IMR-90 (cell line): Measurements from ENCODE around the gene CRTAP.

Experiments used
- BHLHE40 ChIP-seq: fragments of 150-350 bp; IDR thresholded peaks from 2 replicates; pipeline ENCODE4 v1.6.1; 2016; ENCODE audit warnings: mild to moderate bottlenecking, low read depth, low read length
- CEBPB ChIP-seq: IDR thresholded peaks from 2 replicates; pipeline ENCODE4 v1.6.1; 2012; ENCODE audit warnings: low read depth, low read length, improper control_type of control experiment
- CHD1 ChIP-seq: IDR thresholded peaks from 2 replicates; pipeline ENCODE4 v1.6.1; 2012; ENCODE audit warnings: low read depth, low read length, improper control_type of control experiment
- FOS ChIP-seq: fragments of 150-350 bp; IDR thresholded peaks from 2 replicates; pipeline ENCODE4 v1.6.1; 2016; ENCODE audit warnings: low read depth, low read length
- MAFK ChIP-seq: IDR thresholded peaks from 2 replicates; pipeline ENCODE4 v1.6.1; 2012; ENCODE audit warnings: low read depth, low read length, improper control_type of control experiment
- MXI1 ChIP-seq: IDR thresholded peaks from 2 replicates; pipeline ENCODE4 v1.6.1; 2012; ENCODE audit warnings: low read depth, mild to moderate bottlenecking, low read length, moderate library complexity, borderline replicate concordance
- POLR2A ChIP-seq: IDR thresholded peaks from 2 replicates; pipeline ENCODE4 v1.6.1; 2012; ENCODE audit warnings: mild to moderate bottlenecking, low read depth, low read length
- RAD21 ChIP-seq: IDR thresholded peaks from 2 replicates; pipeline ENCODE4 v1.6.1; 2012; ENCODE audit warnings: low read length, improper control_type of control experiment
- RFX5 ChIP-seq: IDR thresholded peaks from 2 replicates; pipeline ENCODE4 v1.8.0; 2012; ENCODE audit warnings: low read depth, mild to moderate bottlenecking, low read length, moderate library complexity
- TF ChIP-seq, protein P1 (sequence below): conservative IDR thresholded peaks from 2 replicates; pipeline ENCODE4 v1.5.1; 2012; ENCODE audit warnings: mild to moderate bottlenecking, low read depth, low read length, improper control_type of control experiment
- TF ChIP-seq, protein P2 (sequence below): fragments of 150-350 bp; IDR thresholded peaks from 2 replicates; pipeline ENCODE4 v1.6.1; 2016; ENCODE audit warnings: low read depth, mild to moderate bottlenecking, low read length, moderate library complexity, borderline replicate concordance
- TF ChIP-seq, protein P3 (sequence below): fragments of 150-350 bp; IDR thresholded peaks from 2 replicates; pipeline ENCODE4 v1.6.1; 2017; ENCODE audit warnings: mild to moderate bottlenecking, antibody characterized with exemption, low read length, low read depth

DNA sequence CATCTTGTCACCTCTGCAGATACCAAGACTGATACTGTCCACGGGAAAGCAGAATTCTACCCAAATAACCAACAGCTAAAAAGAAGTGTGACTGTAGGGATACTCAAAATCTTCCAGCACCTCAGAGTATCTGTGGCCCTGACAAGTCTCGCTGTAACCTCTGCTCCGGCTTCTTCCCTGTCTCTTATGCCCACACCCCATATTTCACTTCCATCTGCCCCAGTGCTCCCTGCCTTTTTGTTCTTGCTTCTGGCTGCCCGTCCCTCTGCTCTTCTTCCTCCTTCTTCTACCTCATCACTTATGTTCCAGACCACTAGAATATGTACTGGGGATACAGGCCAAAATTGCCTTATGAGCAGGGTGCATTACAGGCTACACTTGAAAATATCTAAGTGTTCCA lies 45.4 kb downstream of the CRTAP start:
- TF ChIP-seq POLR2A (no peak), RFX5 (no peak), CEBPB (no peak), MXI1 (no peak), CHD1 (no peak), RAD21 (no peak), BHLHE40 (no peak), FOS (no peak), MAFK (no peak)
- TF ChIP-seq, protein P1, sequence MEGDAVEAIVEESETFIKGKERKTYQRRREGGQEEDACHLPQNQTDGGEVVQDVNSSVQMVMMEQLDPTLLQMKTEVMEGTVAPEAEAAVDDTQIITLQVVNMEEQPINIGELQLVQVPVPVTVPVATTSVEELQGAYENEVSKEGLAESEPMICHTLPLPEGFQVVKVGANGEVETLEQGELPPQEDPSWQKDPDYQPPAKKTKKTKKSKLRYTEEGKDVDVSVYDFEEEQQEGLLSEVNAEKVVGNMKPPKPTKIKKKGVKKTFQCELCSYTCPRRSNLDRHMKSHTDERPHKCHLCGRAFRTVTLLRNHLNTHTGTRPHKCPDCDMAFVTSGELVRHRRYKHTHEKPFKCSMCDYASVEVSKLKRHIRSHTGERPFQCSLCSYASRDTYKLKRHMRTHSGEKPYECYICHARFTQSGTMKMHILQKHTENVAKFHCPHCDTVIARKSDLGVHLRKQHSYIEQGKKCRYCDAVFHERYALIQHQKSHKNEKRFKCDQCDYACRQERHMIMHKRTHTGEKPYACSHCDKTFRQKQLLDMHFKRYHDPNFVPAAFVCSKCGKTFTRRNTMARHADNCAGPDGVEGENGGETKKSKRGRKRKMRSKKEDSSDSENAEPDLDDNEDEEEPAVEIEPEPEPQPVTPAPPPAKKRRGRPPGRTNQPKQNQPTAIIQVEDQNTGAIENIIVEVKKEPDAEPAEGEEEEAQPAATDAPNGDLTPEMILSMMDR: no peak
- TF ChIP-seq, protein P2, sequence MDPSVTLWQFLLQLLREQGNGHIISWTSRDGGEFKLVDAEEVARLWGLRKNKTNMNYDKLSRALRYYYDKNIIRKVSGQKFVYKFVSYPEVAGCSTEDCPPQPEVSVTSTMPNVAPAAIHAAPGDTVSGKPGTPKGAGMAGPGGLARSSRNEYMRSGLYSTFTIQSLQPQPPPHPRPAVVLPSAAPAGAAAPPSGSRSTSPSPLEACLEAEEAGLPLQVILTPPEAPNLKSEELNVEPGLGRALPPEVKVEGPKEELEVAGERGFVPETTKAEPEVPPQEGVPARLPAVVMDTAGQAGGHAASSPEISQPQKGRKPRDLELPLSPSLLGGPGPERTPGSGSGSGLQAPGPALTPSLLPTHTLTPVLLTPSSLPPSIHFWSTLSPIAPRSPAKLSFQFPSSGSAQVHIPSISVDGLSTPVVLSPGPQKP: no peak
- TF ChIP-seq, protein P3, sequence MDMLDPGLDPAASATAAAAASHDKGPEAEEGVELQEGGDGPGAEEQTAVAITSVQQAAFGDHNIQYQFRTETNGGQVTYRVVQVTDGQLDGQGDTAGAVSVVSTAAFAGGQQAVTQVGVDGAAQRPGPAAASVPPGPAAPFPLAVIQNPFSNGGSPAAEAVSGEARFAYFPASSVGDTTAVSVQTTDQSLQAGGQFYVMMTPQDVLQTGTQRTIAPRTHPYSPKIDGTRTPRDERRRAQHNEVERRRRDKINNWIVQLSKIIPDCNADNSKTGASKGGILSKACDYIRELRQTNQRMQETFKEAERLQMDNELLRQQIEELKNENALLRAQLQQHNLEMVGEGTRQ: no peak
